HepG2 (cell line): ENCODE results near the gene RPS8. TPM values are rescaled to one million over a fixed set of nuclear protein-coding genes. Genes with fewer than 3 reads are reported as not detected.

Experiments
- EP300 ChIP-seq, 3 experiments: sonication (generic) in 1 of 3; formaldehyde crosslinking in 1 of 3; IDR thresholded peaks; 2 replicates each; pipeline versions ENCODE4 v1.5.1 to v1.6.1; 2011 to 2020; ENCODE audit warnings: low read depth in 2 of 3, low read length in 2 of 3, borderline replicate concordance in 1 of 3, improper control_type of control experiment in 1 of 3, mild to moderate bottlenecking in 1 of 3, missing genetic modification reagents in 1 of 3, moderate library complexity in 1 of 3
- GATA4 ChIP-seq: sonication (generic); IDR thresholded peaks from 2 replicates; pipeline ENCODE4 v1.6.1; 2016; ENCODE audit warnings: antibody characterized with exemption, low read depth, borderline replicate concordance
- HIC2 ChIP-seq: sonication (generic); formaldehyde crosslinking; IDR thresholded peaks from 2 replicates; pipeline ENCODE4 v1.9.0; 2022; ENCODE audit warnings: low read depth, missing genetic modification reagents
- KAT8 ChIP-seq: IDR thresholded peaks from 2 replicates; pipeline ENCODE4 v1.6.1; 2016; ENCODE audit warnings: missing genetic modification reagents, missing compliant biosample characterization
- NR2F6 ChIP-seq, 2 experiments: IDR thresholded peaks; 2 replicates each; pipeline ENCODE4 v1.6.1; 2016; ENCODE audit warnings: antibody characterized with exemption in 1 of 2, mild to moderate bottlenecking in 1 of 2
- PLRG1 ChIP-seq: fragments of 450-650 bp; conservative IDR thresholded peaks from 2 replicates; pipeline ENCODE4 v1.6.1; 2016
- REST ChIP-seq, 2 experiments: IDR thresholded peaks; 2 replicates each; pipeline ENCODE4 v1.6.1; 2011 to 2012; ENCODE audit warnings: low read length in 2 of 2, borderline replicate concordance in 1 of 2, low read depth in 1 of 2, mild to moderate bottlenecking in 1 of 2, moderate library complexity in 1 of 2
- RFX1 ChIP-seq: fragments of 450-650 bp; IDR thresholded peaks from 2 replicates; pipeline ENCODE4 v1.6.1; 2017
- SMC3 ChIP-seq: IDR thresholded peaks from 2 replicates; pipeline ENCODE4 v1.6.1; 2011; ENCODE audit warnings: low read length, improper control_type of control experiment
- ZNF460 ChIP-seq: sonication (generic); formaldehyde crosslinking; IDR thresholded peaks from 2 replicates; pipeline ENCODE4 v1.5.1; 2020; ENCODE audit warnings: missing genetic modification reagents, mild to moderate bottlenecking, borderline replicate concordance
- ZNF644 ChIP-seq: IDR thresholded peaks from 2 replicates; pipeline ENCODE4 v1.6.1; 2016; ENCODE audit warnings: low read depth
- ZNF713 ChIP-seq: sonication (generic); formaldehyde crosslinking; IDR thresholded peaks from 2 replicates; pipeline ENCODE4 v1.4.0; 2020; ENCODE audit warnings: mild to moderate bottlenecking, missing genetic modification reagents
- ZNF724P ChIP-seq: sonication (generic); formaldehyde crosslinking; IDR thresholded peaks from 2 replicates; pipeline ENCODE4 v1.8.0; 2022; ENCODE audit warnings: missing genetic modification reagents, borderline replicate concordance
- ZNF768 ChIP-seq: sonication (generic); formaldehyde crosslinking; IDR thresholded peaks from 2 replicates; pipeline ENCODE4 v1.4.0; 2020; ENCODE audit warnings: missing genetic modification reagents
- polyA plus RNA-seq, 8 experiments: library from polyadenylated mRNA; depleted of rRNA in 3 of 8; stranded (reverse) in 7 of 8; unstranded in 1 of 8; fragments of >200 nt; fragmentation: Illumina TruSeq in 4 of 8; extraction: Trizol in 4 of 8; gene quantifications; 2 replicates each; pipeline versions ENCODE4 v1.2.1 to v1.2.3, GENCODE V29; 2011 to 2016; ENCODE audit warnings: low read depth in 4 of 8, missing spikeins in 1 of 8, mixed read lengths in 1 of 8; ENCODE audit not compliant: insufficient read depth in 1 of 8
- total RNA-seq, 5 experiments: library from RNA; depleted of rRNA; stranded (reverse); fragments of >200 nt; fragmentation: Illumina TruSeq; extraction: Trizol; gene quantifications; 2 replicates each; pipeline ENCODE4 v1.2.3, GENCODE V29; 2016; ENCODE audit warnings: low read depth in 1 of 5

RPS8 gene
- total and polyA plus RNA-seq, 2 of the 13 experiments (the other 11 are each of a cell fraction or from before 2014, with no cell fraction given), result 2,628 to 2,822 TPM

GRCh38 chr1:44799770-44800584 is 24.6 kb downstream of the RPS8 start, which contains the start of gene PLK3 (continued):
- TF ChIP-seq KAT8 (peak; percentile 78; the same call in 1 of the 2 replicates), ZNF768 (CRISPR knock-in tag) (peak; percentile 60; the same call in 1 of the 2 replicates), ZNF644 (CRISPR knock-in tag) (0 out of 2 replicates have a peak, but pooled peaks have one; percentile 7), ZNF460 (peak; percentile 43; the same call in 1 of the 2 replicates), PLRG1 (no peak), EP300 (IDR thresholded peaks at IDR 0.05; ENCODE audit: low read depth in 2 of 2, low read length in 2 of 2) (peak; percentile 13 to 54; a peak in 1 of 4 replicates), EP300 (CRISPR knock-in tag; IDR thresholded peaks at IDR 0.05; ENCODE audit: borderline replicate concordance) (no peak; the same call in 1 of the 2 replicates), SMC3 (peak; percentile 17; the same call in 1 of the 2 replicates), RFX1 (no peak), ZNF724P (peak; percentile 25; the same call in 1 of the 2 replicates), GATA4 (no peak), HIC2 (CRISPR knock-in tag) (peak; percentile 78; the same call in 1 of the 2 replicates), NR2F6 (IDR thresholded peaks at IDR 0.05) (no peak), NR2F6 (CRISPR knock-in tag; IDR thresholded peaks at IDR 0.05) (peak; percentile 51; the same call in 1 of the 2 replicates), REST (IDR thresholded peaks at IDR 0.05; ENCODE audit: borderline replicate concordance in 1 of 2, low read depth in 1 of 2, low read length in 2 of 2) (no peak), ZNF713 (CRISPR knock-in tag) (0 out of 2 replicates have a peak, but pooled peaks have one; percentile 71)
